HepG2 (cell line): ENCODE data around the gene IQCC. TPM values are rescaled to one million over a fixed set of nuclear protein-coding genes. Genes with fewer than 3 reads are reported as not detected.

Experiments used
- CEBPB ChIP-seq: IDR thresholded peaks from 2 replicates; pipeline ENCODE4 v1.6.1; 2011; ENCODE audit warnings: low read depth, low read length, improper control_type of control experiment, borderline replicate concordance
- DBP ChIP-seq: sonication (generic); formaldehyde crosslinking; IDR thresholded peaks from 2 replicates; pipeline ENCODE4 v1.4.0; 2020; ENCODE audit warnings: missing genetic modification reagents; ENCODE audit errors: not compliant biosample characterization
- ETV5 ChIP-seq: IDR thresholded peaks from 2 replicates; pipeline ENCODE4 v1.6.1; 2018; ENCODE audit warnings: missing biosample characterization, missing genetic modification reagents, inconsistent platforms, borderline replicate concordance
- HDAC2 ChIP-seq: sonication (generic); formaldehyde crosslinking; IDR thresholded peaks from 2 replicates; pipeline ENCODE4 v1.4.0; 2020; ENCODE audit warnings: missing genetic modification reagents
- HHEX ChIP-seq: IDR thresholded peaks from 2 replicates; pipeline ENCODE4 v1.6.1; 2016; ENCODE audit warnings: control low read depth
- HNF1B ChIP-seq: sonication (generic); formaldehyde crosslinking; IDR thresholded peaks from 2 replicates; pipeline ENCODE4 v1.5.1; 2020; ENCODE audit warnings: mild to moderate bottlenecking, moderate library complexity, missing genetic modification reagents
- HOXA3 ChIP-seq: sonication (generic); formaldehyde crosslinking; IDR thresholded peaks from 2 replicates; pipeline ENCODE4 v1.5.0; 2020; ENCODE audit warnings: missing genetic modification reagents
- IKZF1 ChIP-seq: fragments of 450-650 bp; IDR thresholded peaks from 2 replicates; pipeline ENCODE4 v1.7.1; 2016
- MEIS2 ChIP-seq: sonication (generic); formaldehyde crosslinking; IDR thresholded peaks from 2 replicates; pipeline ENCODE4 v1.9.0; 2021; ENCODE audit warnings: mild to moderate bottlenecking, missing genetic modification reagents
- MIER3 ChIP-seq: IDR thresholded peaks from 2 replicates; pipeline ENCODE4 v1.6.1; 2016; ENCODE audit warnings: missing compliant biosample characterization, borderline replicate concordance
- POLR2A ChIP-seq, 2 experiments: IDR thresholded peaks; 2 replicates each; pipeline ENCODE4 v1.6.1; 2011; ENCODE audit warnings: low read depth in 2 of 2, low read length in 2 of 2, mild to moderate bottlenecking in 1 of 2, moderate library complexity in 1 of 2; ENCODE audit not compliant: insufficient read depth in 1 of 2
- RFX1 ChIP-seq: fragments of 450-650 bp; IDR thresholded peaks from 2 replicates; pipeline ENCODE4 v1.6.1; 2017
- RXRB ChIP-seq: IDR thresholded peaks from 2 replicates; pipeline ENCODE4 v1.6.1; 2016; ENCODE audit warnings: borderline replicate concordance, missing genetic modification reagents, missing compliant biosample characterization
- SP5 ChIP-seq: IDR thresholded peaks from 2 replicates; pipeline ENCODE4 v1.6.1; 2016; ENCODE audit warnings: low read depth, borderline replicate concordance
- TBX2 ChIP-seq: sonication (generic); formaldehyde crosslinking; IDR thresholded peaks from 2 replicates; pipeline ENCODE4 v1.5.0; 2020; ENCODE audit warnings: missing genetic modification reagents, mild to moderate bottlenecking, borderline replicate concordance
- ZFP62 ChIP-seq: sonication (generic); formaldehyde crosslinking; IDR thresholded peaks from 2 replicates; pipeline ENCODE4 v1.4.0; 2020; ENCODE audit warnings: missing genetic modification reagents
- ZNF180 ChIP-seq: sonication (generic); formaldehyde crosslinking; IDR thresholded peaks from 2 replicates; pipeline ENCODE4 v1.4.0; 2020; ENCODE audit warnings: low read depth, missing genetic modification reagents, borderline replicate concordance
- ZNF772 ChIP-seq: sonication (generic); formaldehyde crosslinking; IDR thresholded peaks from 2 replicates; pipeline ENCODE4 v1.5.0; 2020; ENCODE audit warnings: mild to moderate bottlenecking, missing genetic modification reagents
- ZNF792 ChIP-seq: IDR thresholded peaks from 2 replicates; pipeline ENCODE4 v1.6.1; 2016
- polyA plus RNA-seq, 8 experiments: library from polyadenylated mRNA; depleted of rRNA in 3 of 8; stranded (reverse) in 7 of 8; unstranded in 1 of 8; fragments of >200 nt; fragmentation: Illumina TruSeq in 4 of 8; extraction: Trizol in 4 of 8; gene quantifications; 2 replicates each; pipeline versions ENCODE4 v1.2.1 to v1.2.3, GENCODE V29; 2011 to 2016; ENCODE audit warnings: low read depth in 4 of 8, missing spikeins in 1 of 8, mixed read lengths in 1 of 8; ENCODE audit not compliant: insufficient read depth in 1 of 8
- total RNA-seq, 5 experiments: library from RNA; depleted of rRNA; stranded (reverse); fragments of >200 nt; fragmentation: Illumina TruSeq; extraction: Trizol; gene quantifications; 2 replicates each; pipeline ENCODE4 v1.2.3, GENCODE V29; 2016; ENCODE audit warnings: low read depth in 1 of 5
- TF ChIP-seq, protein P1 (sequence below): IDR thresholded peaks from 2 replicates; pipeline ENCODE4 v1.6.1; 2016; ENCODE audit warnings: control low read depth
- TF ChIP-seq, protein P2 (sequence below): sonication (generic); formaldehyde crosslinking; conservative IDR thresholded peaks from 2 replicates; pipeline ENCODE4 v1.4.0; 2020; ENCODE audit warnings: missing genetic modification reagents

The IQCC gene
- total and polyA plus RNA-seq, 2 of the 13 experiments (the other 11 are each of a cell fraction or from before 2014, with no cell fraction given), result 1.7 to 3.0 TPM

DNA sequence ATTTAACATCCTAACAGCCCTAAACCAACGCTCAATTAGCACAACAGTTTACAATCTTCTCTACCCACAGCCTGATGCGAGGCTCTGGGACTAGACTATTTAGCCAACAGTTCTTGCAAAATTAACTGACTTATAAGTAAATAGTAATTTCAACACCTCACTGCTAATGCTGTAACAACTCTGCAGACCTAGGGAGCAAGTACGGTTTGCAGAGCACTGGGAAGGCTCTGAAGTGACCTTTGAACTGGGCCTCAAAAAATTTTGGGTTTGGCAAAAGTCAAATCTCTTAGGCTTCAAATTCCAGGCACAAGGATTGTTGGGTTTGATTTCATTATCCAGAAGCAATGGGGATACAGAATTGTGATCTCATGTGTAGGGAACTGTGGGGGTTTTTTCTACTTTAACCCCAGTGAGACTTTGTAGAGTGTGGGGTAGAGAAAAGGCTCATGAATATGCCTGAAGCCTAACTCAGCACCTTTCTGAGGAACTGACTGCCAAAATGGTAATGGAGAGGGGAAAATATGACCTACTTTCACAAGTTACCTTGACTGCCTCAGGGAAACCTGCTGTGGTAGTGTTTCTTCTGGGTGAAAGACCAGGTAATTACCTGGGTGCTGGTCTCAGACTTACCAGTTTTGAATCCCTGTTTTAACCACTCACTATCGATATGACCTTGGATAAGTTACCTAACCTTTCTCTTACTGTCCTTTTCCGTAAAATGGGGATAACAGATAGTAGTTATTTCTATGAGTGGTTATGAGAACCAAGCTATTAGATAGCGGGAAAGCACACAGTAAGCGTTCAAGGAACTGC lies 26.9 kb upstream of the IQCC start (continued):
- no peak for TF ChIP-seq HNF1B (CRISPR knock-in tag)
- no peak for TF ChIP-seq RFX1
- TF ChIP-seq SP5 (CRISPR knock-in tag), result no peak
- peak; percentile 49; the same call in 1 of the 2 replicates for TF ChIP-seq RXRB (CRISPR knock-in tag)
- TF ChIP-seq DBP, result no peak
- TF ChIP-seq CEBPB, result peak; percentile 96
- TF ChIP-seq, protein P1, sequence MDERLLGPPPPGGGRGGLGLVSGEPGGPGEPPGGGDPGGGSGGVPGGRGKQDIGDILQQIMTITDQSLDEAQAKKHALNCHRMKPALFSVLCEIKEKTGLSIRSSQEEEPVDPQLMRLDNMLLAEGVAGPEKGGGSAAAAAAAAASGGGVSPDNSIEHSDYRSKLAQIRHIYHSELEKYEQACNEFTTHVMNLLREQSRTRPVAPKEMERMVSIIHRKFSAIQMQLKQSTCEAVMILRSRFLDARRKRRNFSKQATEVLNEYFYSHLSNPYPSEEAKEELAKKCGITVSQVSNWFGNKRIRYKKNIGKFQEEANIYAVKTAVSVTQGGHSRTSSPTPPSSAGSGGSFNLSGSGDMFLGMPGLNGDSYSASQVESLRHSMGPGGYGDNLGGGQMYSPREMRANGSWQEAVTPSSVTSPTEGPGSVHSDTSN (CRISPR knock-in tag), result no peak
- TF ChIP-seq ZFP62 (CRISPR knock-in tag), result no peak
- no peak; the same call in 1 of the 2 replicates for TF ChIP-seq ZNF792
- TF ChIP-seq MEIS2 (CRISPR knock-in tag), result no peak
- no peak for TF ChIP-seq ZNF772
- peak; percentile 24; the same call in 1 of the 2 replicates for TF ChIP-seq HOXA3 (CRISPR knock-in tag)
- TF ChIP-seq, protein P2, sequence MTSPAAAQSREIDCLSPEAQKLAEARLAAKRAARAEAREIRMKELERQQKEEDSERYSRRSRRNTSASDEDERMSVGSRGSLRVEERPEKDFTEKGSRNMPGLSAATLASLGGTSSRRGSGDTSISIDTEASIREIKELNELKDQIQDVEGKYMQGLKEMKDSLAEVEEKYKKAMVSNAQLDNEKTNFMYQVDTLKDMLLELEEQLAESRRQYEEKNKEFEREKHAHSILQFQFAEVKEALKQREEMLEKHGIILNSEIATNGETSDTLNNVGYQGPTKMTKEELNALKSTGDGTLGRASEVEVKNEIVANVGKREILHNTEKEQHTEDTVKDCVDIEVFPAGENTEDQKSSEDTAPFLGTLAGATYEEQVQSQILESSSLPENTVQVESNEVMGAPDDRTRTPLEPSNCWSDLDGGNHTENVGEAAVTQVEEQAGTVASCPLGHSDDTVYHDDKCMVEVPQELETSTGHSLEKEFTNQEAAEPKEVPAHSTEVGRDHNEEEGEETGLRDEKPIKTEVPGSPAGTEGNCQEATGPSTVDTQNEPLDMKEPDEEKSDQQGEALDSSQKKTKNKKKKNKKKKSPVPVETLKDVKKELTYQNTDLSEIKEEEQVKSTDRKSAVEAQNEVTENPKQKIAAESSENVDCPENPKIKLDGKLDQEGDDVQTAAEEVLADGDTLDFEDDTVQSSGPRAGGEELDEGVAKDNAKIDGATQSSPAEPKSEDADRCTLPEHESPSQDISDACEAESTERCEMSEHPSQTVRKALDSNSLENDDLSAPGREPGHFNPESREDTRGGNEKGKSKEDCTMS (CRISPR knock-in tag), result no peak
- TF ChIP-seq POLR2A (IDR thresholded peaks at IDR 0.05; ENCODE audit: insufficient read depth in 1 of 2, low read depth in 2 of 2, low read length in 2 of 2), result no peak
- TF ChIP-seq MIER3 (CRISPR knock-in tag), result no peak
- peak; percentile 20; the same call in 1 of the 2 replicates for TF ChIP-seq ETV5
- TF ChIP-seq HDAC2 (CRISPR knock-in tag), result peak; percentile 47; the same call in 1 of the 2 replicates
- no peak for TF ChIP-seq IKZF1
- peak; percentile 89 for TF ChIP-seq TBX2
- no peak for TF ChIP-seq ZNF180
- TF ChIP-seq HHEX (CRISPR knock-in tag), result no peak
